Measurements from ENCODE around the gene VSIG10L.

VSIG10L gene

DNA sequence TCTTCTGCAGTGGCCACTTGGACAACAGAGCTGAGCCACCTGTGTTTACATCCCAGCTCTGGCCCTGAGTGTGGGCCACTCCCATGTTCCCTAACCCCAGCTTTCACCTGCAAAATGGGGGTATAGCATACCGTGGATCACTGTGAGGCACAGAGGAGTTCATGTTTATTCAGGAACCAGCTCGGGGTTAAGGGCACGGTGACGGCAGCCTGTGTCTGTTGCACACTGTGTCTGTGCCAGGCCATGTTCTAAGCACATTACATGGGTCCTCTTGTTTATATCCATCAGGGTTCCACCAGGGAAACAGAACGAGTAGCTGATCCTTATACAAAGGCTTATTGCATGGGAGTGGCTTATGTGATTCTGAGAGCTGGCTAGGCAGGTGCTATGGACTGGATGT, 44.5 kb downstream of the VSIG10L start:
- no peak overlapping the region for H3K9ac ChIP-seq (ENCODE audit: low read length)
- H3K4me3 ChIP-seq (ENCODE audit: low read depth, low read length) = no peak overlapping the region
- peaks cover 44% of the 10 kb centered on the region for H3K4me1 ChIP-seq (ENCODE audit: control insufficient read depth, insufficient read depth, low read length)
- no peaks in the 10 kb centered on the region for H3K9me3 ChIP-seq (ENCODE audit: control insufficient read depth, insufficient read depth, low read depth, low read length)
- H3K36me3 ChIP-seq (ENCODE audit: control insufficient read depth, insufficient read depth, low read length) = no peaks in the 10 kb centered on the region; the same call in 1 of the 2 replicates
- no peak overlapping the region for H3K27ac ChIP-seq (ENCODE audit: low read depth, low read length)
- H3K27me3 ChIP-seq (ENCODE audit: control insufficient read depth, insufficient read depth, low read length) = no peaks in the 10 kb centered on the region; the same call in 1 of the 2 replicates

DNA sequence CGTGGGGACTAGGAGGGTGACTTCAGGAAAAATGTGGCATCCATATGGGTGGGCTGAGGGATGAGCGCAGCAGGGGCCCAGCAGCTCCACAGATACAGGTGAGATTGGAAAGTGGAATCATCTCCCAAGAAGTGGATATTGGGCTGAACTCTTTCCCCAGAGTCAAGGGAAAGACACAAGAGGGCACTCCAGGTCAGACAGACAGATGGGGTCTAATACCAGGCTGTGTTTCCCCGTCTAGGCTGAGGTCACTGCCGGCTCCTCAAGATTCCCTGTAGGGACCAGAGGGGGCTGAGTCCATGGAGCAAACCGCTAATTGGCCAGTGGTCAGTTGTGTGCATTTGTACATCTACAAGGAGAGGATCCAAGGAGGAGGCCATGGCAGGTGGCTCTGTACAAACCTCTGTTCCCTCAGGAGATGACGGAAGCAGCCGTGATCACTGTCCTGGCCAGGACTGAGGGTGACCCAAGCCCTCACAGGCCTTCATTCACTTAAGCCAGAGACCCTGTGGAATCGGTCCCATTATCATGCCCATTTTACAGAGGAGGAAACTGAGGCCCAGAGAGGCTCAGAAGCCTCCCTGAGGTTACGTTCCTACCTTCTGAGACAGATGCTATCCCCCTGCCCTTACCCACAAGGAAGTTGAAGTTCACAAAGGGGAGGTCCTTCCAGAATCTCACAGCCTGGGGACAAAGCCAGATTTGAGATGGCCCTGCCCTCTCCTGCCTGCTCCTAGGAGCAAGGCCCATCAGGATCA, 45.4 kb downstream of the VSIG10L start:
- H3K9ac ChIP-seq (ENCODE audit: low read length) = peak overlapping the region; percentile 95
- H3K4me1 ChIP-seq (ENCODE audit: control insufficient read depth, insufficient read depth, low read length) = peaks cover 49% of the 10 kb centered on the region
- no peak overlapping the region for H3K27ac ChIP-seq (ENCODE audit: low read depth, low read length)
- no peaks in the 10 kb centered on the region; the same call in 1 of the 2 replicates for H3K36me3 ChIP-seq (ENCODE audit: control insufficient read depth, insufficient read depth, low read length)
- H3K9me3 ChIP-seq (ENCODE audit: control insufficient read depth, insufficient read depth, low read depth, low read length) = no peaks in the 10 kb centered on the region
- no peak overlapping the region for H3K4me3 ChIP-seq (ENCODE audit: low read depth, low read length)
- H3K27me3 ChIP-seq (ENCODE audit: control insufficient read depth, insufficient read depth, low read length) = no peaks in the 10 kb centered on the region; the same call in 1 of the 2 replicates

- peaks cover 4% of the 10 kb centered on the region; the same call in 1 of the 2 replicates for H3K9me3 ChIP-seq (ENCODE audit: control insufficient read depth, insufficient read depth, low read depth, low read length)
- H3K27me3 ChIP-seq (ENCODE audit: control insufficient read depth, insufficient read depth, low read length) = no peaks in the 10 kb centered on the region; the same call in 1 of the 2 replicates
- no peak overlapping the region; the same call in 1 of the 2 replicates for H3K4me3 ChIP-seq (ENCODE audit: low read depth, low read length)
- H3K36me3 ChIP-seq (ENCODE audit: control insufficient read depth, insufficient read depth, low read length) = no peaks in the 10 kb centered on the region
- H3K9ac ChIP-seq (ENCODE audit: low read length) = peak overlapping the region; percentile 95
- H3K27ac ChIP-seq (ENCODE audit: low read depth, low read length) = peak overlapping the region; percentile 90; the same call in 1 of the 2 replicates
- peaks cover 49% of the 10 kb centered on the region for H3K4me1 ChIP-seq (ENCODE audit: control insufficient read depth, insufficient read depth, low read length)
These were observed 46.4 kb downstream of the VSIG10L start for GRCh38 chr19:51295382-51296126.

GRCh38 chr19:51294977-51295375, 47.0 kb downstream of the VSIG10L start:
- H3K4me1 ChIP-seq (ENCODE audit: control insufficient read depth, insufficient read depth, low read length) = peaks cover 49% of the 10 kb centered on the region
- H3K9ac ChIP-seq (ENCODE audit: low read length) = peak overlapping the region; percentile 95
- no peaks in the 10 kb centered on the region; the same call in 1 of the 2 replicates for H3K27me3 ChIP-seq (ENCODE audit: control insufficient read depth, insufficient read depth, low read length)
- peak overlapping the region; percentile 90; the same call in 1 of the 2 replicates for H3K27ac ChIP-seq (ENCODE audit: low read depth, low read length)
- H3K9me3 ChIP-seq (ENCODE audit: control insufficient read depth, insufficient read depth, low read depth, low read length) = peaks cover 6% of the 10 kb centered on the region; the same call in 1 of the 2 replicates
- no peaks in the 10 kb centered on the region for H3K36me3 ChIP-seq (ENCODE audit: control insufficient read depth, insufficient read depth, low read length)
- peak overlapping the region; percentile 50; the same call in 1 of the 2 replicates for H3K4me3 ChIP-seq (ENCODE audit: low read depth, low read length)

DNA sequence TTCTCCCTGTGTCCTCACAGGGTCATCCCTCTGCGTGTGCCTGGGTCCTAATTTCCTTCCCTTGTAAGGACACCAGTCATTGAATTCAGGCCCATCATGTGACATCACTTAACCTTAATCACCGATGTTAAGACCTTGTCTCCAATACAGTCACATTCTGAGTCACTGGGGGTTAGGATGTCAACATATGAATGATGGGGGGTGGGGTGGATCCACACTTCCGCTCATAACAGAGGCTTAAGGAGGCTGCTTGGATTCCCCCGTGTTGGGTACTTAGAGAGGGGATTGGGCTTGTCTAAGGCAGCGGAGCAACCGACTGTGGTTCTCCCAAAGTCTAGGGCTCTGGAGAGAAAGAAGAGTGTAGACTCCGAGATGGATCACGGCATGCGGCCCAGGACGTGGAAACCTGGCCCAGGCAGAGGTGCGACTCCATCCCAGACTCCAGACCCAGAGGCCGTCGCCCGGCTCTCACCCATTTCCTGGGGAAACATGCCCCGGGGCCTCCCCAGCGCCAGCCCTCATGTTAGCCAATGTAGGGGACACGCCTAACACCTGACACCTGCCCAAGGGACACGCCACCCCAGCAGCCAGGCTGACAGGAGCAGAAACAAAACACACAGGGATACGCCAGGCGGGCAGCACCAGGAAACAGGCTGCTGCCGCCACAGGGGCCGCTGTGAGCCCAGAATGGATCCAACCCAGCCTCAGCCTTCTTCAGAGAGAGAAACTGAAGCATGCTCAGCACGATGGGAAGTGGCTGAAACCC, 47.5 kb downstream of the VSIG10L start:
- H3K27ac ChIP-seq (ENCODE audit: low read depth, low read length) = peak overlapping the region; percentile 90
- H3K4me3 ChIP-seq (ENCODE audit: low read depth, low read length) = peak overlapping the region; percentile 50; the same call in 1 of the 2 replicates
- peaks cover 10% of the 10 kb centered on the region for H3K9me3 ChIP-seq (ENCODE audit: control insufficient read depth, insufficient read depth, low read depth, low read length)
- peaks cover 49% of the 10 kb centered on the region for H3K4me1 ChIP-seq (ENCODE audit: control insufficient read depth, insufficient read depth, low read length)
- no peaks in the 10 kb centered on the region for H3K36me3 ChIP-seq (ENCODE audit: control insufficient read depth, insufficient read depth, low read length)
- H3K9ac ChIP-seq (ENCODE audit: low read length) = peak overlapping the region; percentile 95
- no peaks in the 10 kb centered on the region; the same call in 1 of the 2 replicates for H3K27me3 ChIP-seq (ENCODE audit: control insufficient read depth, insufficient read depth, low read length)

DNA sequence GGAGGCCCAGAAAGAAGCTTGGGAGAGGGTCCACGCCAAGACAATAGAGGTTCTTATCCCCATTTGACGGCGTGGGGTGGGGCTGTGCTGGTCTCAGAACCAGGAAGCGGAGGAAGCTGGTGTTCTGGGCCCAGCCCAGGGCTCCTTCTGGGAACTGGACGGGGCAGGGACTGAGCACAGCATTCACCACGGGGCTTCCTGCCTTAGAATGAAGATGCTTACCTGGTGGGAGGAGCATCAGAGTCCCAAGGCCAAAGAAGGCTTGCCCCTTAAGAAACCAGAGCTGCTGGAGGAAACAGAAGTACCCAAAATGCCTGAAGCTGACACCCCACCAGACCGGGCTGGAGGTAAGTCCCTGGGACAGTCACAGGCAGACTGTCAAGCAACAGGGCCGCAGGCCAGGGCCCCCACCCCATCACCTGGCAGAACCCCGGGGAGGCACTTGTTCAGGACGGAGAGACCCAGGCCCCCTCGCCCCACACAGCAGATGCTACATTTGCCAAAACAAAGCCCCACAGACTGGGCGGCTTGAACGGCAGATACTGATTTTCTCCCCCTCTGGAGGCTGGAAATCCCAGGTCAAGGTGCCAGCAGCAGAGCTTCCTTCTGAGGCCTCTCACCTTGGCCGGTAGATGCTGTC, 48.2 kb downstream of the VSIG10L start:
- H3K9ac ChIP-seq (ENCODE audit: low read length) = peak overlapping the region; percentile 95
- peak overlapping the region; percentile 50 for H3K4me3 ChIP-seq (ENCODE audit: low read depth, low read length)
- H3K27ac ChIP-seq (ENCODE audit: low read depth, low read length) = peak overlapping the region; percentile 90
- H3K9me3 ChIP-seq (ENCODE audit: control insufficient read depth, insufficient read depth, low read depth, low read length) = peaks cover 10% of the 10 kb centered on the region
- H3K4me1 ChIP-seq (ENCODE audit: control insufficient read depth, insufficient read depth, low read length) = peaks cover 49% of the 10 kb centered on the region
- H3K36me3 ChIP-seq (ENCODE audit: control insufficient read depth, insufficient read depth, low read length) = no peaks in the 10 kb centered on the region
- H3K27me3 ChIP-seq (ENCODE audit: control insufficient read depth, insufficient read depth, low read length) = no peaks in the 10 kb centered on the region; the same call in 1 of the 2 replicates

DNA sequence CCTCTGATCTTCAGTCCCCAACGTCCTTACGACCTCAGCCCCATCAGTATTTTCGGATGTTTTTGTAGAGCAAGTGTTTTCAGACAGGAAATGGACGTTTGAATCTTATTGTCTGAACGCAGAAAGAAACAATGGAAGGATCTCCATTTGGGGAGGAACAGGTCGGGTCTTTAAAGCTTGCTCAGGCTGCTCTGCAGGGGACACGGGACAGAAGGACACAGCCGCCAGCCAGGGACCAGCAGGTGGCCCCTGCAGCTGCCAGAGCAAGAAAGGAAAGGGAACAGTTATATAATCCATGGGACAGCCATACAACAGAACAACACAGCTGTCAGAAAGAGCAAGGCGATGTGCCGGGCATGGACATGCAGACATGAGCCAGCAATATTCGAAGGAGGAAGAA, 49.0 kb downstream of the VSIG10L start:
- Histone ChIP-seq H3K4me1 (ENCODE audit: control insufficient read depth, insufficient read depth, low read length) (peaks cover 49% of the 10 kb centered on the region), H3K27me3 (ENCODE audit: control insufficient read depth, insufficient read depth, low read length) (no peaks in the 10 kb centered on the region; the same call in 1 of the 2 replicates), H3K9ac (ENCODE audit: low read length) (peak overlapping the region; percentile 95), H3K9me3 (ENCODE audit: control insufficient read depth, insufficient read depth, low read depth, low read length) (peaks cover 10% of the 10 kb centered on the region), H3K27ac (ENCODE audit: low read depth, low read length) (peak overlapping the region; percentile 90; the same call in 1 of the 2 replicates), H3K36me3 (ENCODE audit: control insufficient read depth, insufficient read depth, low read length) (no peaks in the 10 kb centered on the region), H3K4me3 (ENCODE audit: low read depth, low read length) (peak overlapping the region; percentile 50)

DNA sequence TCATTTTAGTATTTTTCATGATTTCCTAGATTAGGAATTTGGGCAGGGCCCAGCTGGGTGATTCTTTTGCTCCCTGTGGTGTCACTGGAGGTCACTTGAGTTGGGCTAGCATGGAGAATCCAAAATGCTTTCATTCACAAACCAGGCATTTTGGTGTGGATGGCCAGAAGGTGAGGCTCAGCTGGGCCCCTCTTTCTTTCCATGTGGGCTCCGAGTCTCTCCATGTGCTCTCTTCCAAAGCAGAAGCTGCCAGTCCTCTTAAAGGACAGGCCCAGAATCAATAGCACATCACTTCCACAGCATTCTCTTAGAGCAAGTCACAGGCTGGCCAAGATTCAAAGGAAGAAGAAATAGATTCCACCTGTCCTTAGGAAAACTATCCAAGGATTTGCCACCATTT, 52.3 kb downstream of the VSIG10L start:
- H3K9ac ChIP-seq (ENCODE audit: low read length) = no peak overlapping the region
- H3K9me3 ChIP-seq (ENCODE audit: control insufficient read depth, insufficient read depth, low read depth, low read length) = peaks cover 10% of the 10 kb centered on the region
- H3K4me1 ChIP-seq (ENCODE audit: control insufficient read depth, insufficient read depth, low read length) = peaks cover 27% of the 10 kb centered on the region
- H3K36me3 ChIP-seq (ENCODE audit: control insufficient read depth, insufficient read depth, low read length) = no peaks in the 10 kb centered on the region
- no peaks in the 10 kb centered on the region for H3K27me3 ChIP-seq (ENCODE audit: control insufficient read depth, insufficient read depth, low read length)
- H3K4me3 ChIP-seq (ENCODE audit: low read depth, low read length) = no peak overlapping the region
- H3K27ac ChIP-seq (ENCODE audit: low read depth, low read length) = no peak overlapping the region

DNA sequence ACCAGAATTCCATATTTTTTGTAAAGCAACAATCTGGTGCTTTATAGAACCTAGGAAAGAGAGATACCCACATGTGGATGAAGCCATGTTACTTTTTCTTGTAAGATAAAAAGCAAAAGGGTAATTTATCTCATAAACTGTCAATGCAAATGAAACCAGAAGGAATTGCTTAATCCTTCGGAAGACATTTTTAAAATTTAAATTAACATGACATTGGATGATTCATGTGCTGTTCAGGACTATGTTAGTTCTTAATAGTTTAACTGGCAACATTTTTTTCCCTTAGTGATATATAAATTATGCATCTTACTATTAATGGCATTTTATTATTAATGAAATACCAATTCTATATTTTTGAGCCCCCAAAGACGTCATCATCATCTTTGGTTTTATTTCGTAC, 56.3 kb downstream of the VSIG10L start:
- H3K4me1 ChIP-seq (ENCODE audit: control insufficient read depth, insufficient read depth, low read length) = no peaks in the 10 kb centered on the region
- H3K4me3 ChIP-seq (ENCODE audit: low read depth, low read length) = no peak overlapping the region
- H3K36me3 ChIP-seq (ENCODE audit: control insufficient read depth, insufficient read depth, low read length) = no peaks in the 10 kb centered on the region
- no peaks in the 10 kb centered on the region for H3K27me3 ChIP-seq (ENCODE audit: control insufficient read depth, insufficient read depth, low read length)
- no peak overlapping the region for H3K9ac ChIP-seq (ENCODE audit: low read length)
- H3K27ac ChIP-seq (ENCODE audit: low read depth, low read length) = no peak overlapping the region
- peaks cover 15% of the 10 kb centered on the region for H3K9me3 ChIP-seq (ENCODE audit: control insufficient read depth, insufficient read depth, low read depth, low read length)

- Histone ChIP-seq H3K4me3 (ENCODE audit: low read depth, low read length) (no peak overlapping the region), H3K9me3 (ENCODE audit: control insufficient read depth, insufficient read depth, low read depth, low read length) (peaks cover 21% of the 10 kb centered on the region), H3K27me3 (ENCODE audit: control insufficient read depth, insufficient read depth, low read length) (no peaks in the 10 kb centered on the region), H3K36me3 (ENCODE audit: control insufficient read depth, insufficient read depth, low read length) (no peaks in the 10 kb centered on the region), H3K9ac (ENCODE audit: low read length) (no peak overlapping the region), H3K4me1 (ENCODE audit: control insufficient read depth, insufficient read depth, low read length) (no peaks in the 10 kb centered on the region), H3K27ac (ENCODE audit: low read depth, low read length) (no peak overlapping the region)
These were observed 59.6 kb downstream of the VSIG10L start for GRCh38 chr19:51282335-51282734.

Measured in HUES6 (cell line).